Upper lobe of left lung (tissue), 4 donors: ENCODE data around the gene SLC17A9.

Experiments used
- POLR2A ChIP-seq, 4 donors: fragments of 450-650 bp; IDR thresholded peaks; one replicate each; pipeline ENCODE4 v1.5.1; 2016 to 2017; ENCODE audit warnings: antibody characterized with exemption in 4 of 4, mild to moderate bottlenecking in 2 of 4
- POLR2AphosphoS5 ChIP-seq, 2 donors: sonication (generic); formaldehyde crosslinking; IDR thresholded peaks; one replicate each; pipeline ENCODE4 v1.5.1; 2017; ENCODE audit warnings: antibody characterized with exemption in 2 of 2
- TF ChIP-seq, protein P1 (sequence below), 6 experiments: fragments of 450-650 bp in 4 of 6; fragments of 200-600 bp in 2 of 6; sonication (generic) in 2 of 6; IDR thresholded peaks; one replicate each; pipeline ENCODE4 v1.5.1; 2016 to 2019; ENCODE audit warnings: antibody characterized with exemption in 6 of 6

- TF ChIP-seq POLR2A (IDR thresholded peaks at IDR 0.05) (no peak), POLR2AphosphoS5 (IDR thresholded peaks at IDR 0.05) (no peak)
- TF ChIP-seq, protein P1, sequence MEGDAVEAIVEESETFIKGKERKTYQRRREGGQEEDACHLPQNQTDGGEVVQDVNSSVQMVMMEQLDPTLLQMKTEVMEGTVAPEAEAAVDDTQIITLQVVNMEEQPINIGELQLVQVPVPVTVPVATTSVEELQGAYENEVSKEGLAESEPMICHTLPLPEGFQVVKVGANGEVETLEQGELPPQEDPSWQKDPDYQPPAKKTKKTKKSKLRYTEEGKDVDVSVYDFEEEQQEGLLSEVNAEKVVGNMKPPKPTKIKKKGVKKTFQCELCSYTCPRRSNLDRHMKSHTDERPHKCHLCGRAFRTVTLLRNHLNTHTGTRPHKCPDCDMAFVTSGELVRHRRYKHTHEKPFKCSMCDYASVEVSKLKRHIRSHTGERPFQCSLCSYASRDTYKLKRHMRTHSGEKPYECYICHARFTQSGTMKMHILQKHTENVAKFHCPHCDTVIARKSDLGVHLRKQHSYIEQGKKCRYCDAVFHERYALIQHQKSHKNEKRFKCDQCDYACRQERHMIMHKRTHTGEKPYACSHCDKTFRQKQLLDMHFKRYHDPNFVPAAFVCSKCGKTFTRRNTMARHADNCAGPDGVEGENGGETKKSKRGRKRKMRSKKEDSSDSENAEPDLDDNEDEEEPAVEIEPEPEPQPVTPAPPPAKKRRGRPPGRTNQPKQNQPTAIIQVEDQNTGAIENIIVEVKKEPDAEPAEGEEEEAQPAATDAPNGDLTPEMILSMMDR (IDR thresholded peaks at IDR 0.05) = no peak
Measured at GRCh38 chr20:62941792-62942191, 10.7 kb upstream of the SLC17A9 start.
